ENCODE measurements around the gene NFKBIE. TPM values are rescaled to one million over a fixed set of nuclear protein-coding genes. Genes with fewer than 3 reads are reported as not detected.
A peak's percentile ranks its signal among the peaks of the same experiment; 100 is the strongest.

The NFKBIE gene
- total and polyA plus RNA-seq, 9 of the 15 experiments (the other 6 are each of a cell fraction or from before 2014, with no cell fraction given) = 2.1 to 16.4 (median 11.7) TPM

GRCh38 chr6:44219053-44219814 is 46.1 kb downstream of the NFKBIE start (continued):
- TF ChIP-seq DPF2 (IDR thresholded peaks at IDR 0.05) (peak; percentile 37; the same call in 1 of the 2 replicates), LEF1 (IDR thresholded peaks at IDR 0.05) (peak; percentile 66; the same call in 1 of the 2 replicates), ARID2 (IDR thresholded peaks at IDR 0.05) (no peak), POU5F1 (IDR thresholded peaks at IDR 0.05; ENCODE audit: borderline replicate concordance, low read depth, low read length, partially characterized antibody) (no peak), RHOXF2B (CRISPR knock-in tag; conservative IDR thresholded peaks at IDR 0.05) (no peak), ZNF445 (CRISPR knock-in tag; IDR thresholded peaks at IDR 0.05; ENCODE audit: low read depth) (no peak), SIRT6 (IDR thresholded peaks at IDR 0.05; ENCODE audit: low read depth, low read length) (no peak), NCOA4 (IDR thresholded peaks at IDR 0.05; ENCODE audit: partially characterized antibody) (no peak), E2F6 (IDR thresholded peaks at IDR 0.05; ENCODE audit: borderline replicate concordance in 1 of 2, extremely low read depth in 1 of 2, insufficient read depth in 1 of 2, insufficient read length in 1 of 2, low read depth in 1 of 2, low read length in 1 of 2, poor library complexity in 1 of 2, severe bottlenecking in 1 of 2) (peak; percentile 43 to 84), FOXP4 (CRISPR knock-in tag; IDR thresholded peaks at IDR 0.05; ENCODE audit: borderline replicate concordance) (peak; percentile 82; the same call in 1 of the 2 replicates), ZNF583 (CRISPR knock-in tag; IDR thresholded peaks at IDR 0.05) (0 out of 2 replicates have a peak, but pooled peaks have one; percentile 38), ETV6 (IDR thresholded peaks at IDR 0.05; ENCODE audit: borderline replicate concordance in 1 of 2, low read depth in 2 of 2, low read length in 1 of 2) (no peak), ETV6 (CRISPR knock-in tag; IDR thresholded peaks at IDR 0.05; ENCODE audit: borderline replicate concordance) (0 out of 2 replicates have a peak, but pooled peaks have one; percentile 25), ZHX1 (conservative IDR thresholded peaks at IDR 0.05; ENCODE audit: low read length) (no peak), KDM5B (IDR thresholded peaks at IDR 0.05; ENCODE audit: insufficient replicate concordance, low read depth, low read length) (peak; percentile 32), HOXB6 (CRISPR knock-in tag; IDR thresholded peaks at IDR 0.05; ENCODE audit: borderline replicate concordance) (no peak), SAP30 (IDR thresholded peaks at IDR 0.05; ENCODE audit: borderline replicate concordance, insufficient read depth, low read depth, low read length, poor library complexity, severe bottlenecking) (peak; percentile 58), ZNF324 (CRISPR knock-in tag; IDR thresholded peaks at IDR 0.05) (no peak), ZNF699 (CRISPR knock-in tag; IDR thresholded peaks at IDR 0.05; ENCODE audit: insufficient replicate concordance) (no peak), ZBED1 (IDR thresholded peaks at IDR 0.05) (no peak), BRF1 (IDR thresholded peaks at IDR 0.05; ENCODE audit: borderline replicate concordance, extremely low read depth, insufficient read length) (no peak), ZSCAN29 (IDR thresholded peaks at IDR 0.05) (0 out of 2 replicates have a peak, but pooled peaks have one; percentile 30), MCM3 (IDR thresholded peaks at IDR 0.05) (no peak)
